Subcutaneous abdominal adipose tissue (tissue), 5 donors: ENCODE data around the gene FAM124A.

Experiments used
- H3K27ac ChIP-seq: one replicate; pipeline ENCODE4 v1.7.0; 2013; ENCODE audit warnings: low read depth, mild to moderate bottlenecking, inconsistent platforms, low read length, moderate library complexity
- H3K27me3 ChIP-seq, 5 donors: one replicate each; pipeline ENCODE4 v1.7.0; 2013; ENCODE audit warnings: low read length in 5 of 5, inconsistent platforms in 1 of 5; ENCODE audit not compliant: control insufficient read depth in 5 of 5, insufficient read depth in 4 of 5
- H3K36me3 ChIP-seq, 5 donors: one replicate each; pipeline ENCODE4 v1.7.0; 2013; ENCODE audit warnings: low read length in 5 of 5; ENCODE audit not compliant: control insufficient read depth in 5 of 5, insufficient read depth in 5 of 5
- H3K4me1 ChIP-seq, 5 donors: one replicate each; pipeline ENCODE4 v1.7.0; 2013; ENCODE audit warnings: low read length in 5 of 5, mild to moderate bottlenecking in 3 of 5, moderate library complexity in 1 of 5; ENCODE audit not compliant: control insufficient read depth in 5 of 5, insufficient read depth in 5 of 5
- H3K4me3 ChIP-seq, 5 donors: one replicate each; pipeline ENCODE4 v1.7.0; 2013; ENCODE audit warnings: low read length in 5 of 5, low read depth in 1 of 5
- H3K9ac ChIP-seq, 5 donors: one replicate each; pipeline ENCODE4 v1.7.0; 2013; ENCODE audit warnings: low read length in 5 of 5, mild to moderate bottlenecking in 4 of 5, moderate library complexity in 3 of 5
- H3K9me3 ChIP-seq, 5 donors: one replicate each; pipeline ENCODE4 v1.7.0; 2013; ENCODE audit warnings: low read length in 5 of 5; ENCODE audit not compliant: control insufficient read depth in 5 of 5
- donor health status: healthy.
- donor health status: healthy.
- donor health status: healthy.
- donor health status: healthy.
- donor health status: healthy.

Gene FAM124A

GRCh38 chr13:51313619-51314018, 91.4 kb downstream of the FAM124A start:
- H3K27me3 ChIP-seq = no peaks in the 10 kb centered on the region
- no peaks in the 10 kb centered on the region for H3K36me3 ChIP-seq
- H3K4me1 ChIP-seq = peaks cover 3 to 12% (median 6%) of the 10 kb centered on the region in 5 donors

DNA sequence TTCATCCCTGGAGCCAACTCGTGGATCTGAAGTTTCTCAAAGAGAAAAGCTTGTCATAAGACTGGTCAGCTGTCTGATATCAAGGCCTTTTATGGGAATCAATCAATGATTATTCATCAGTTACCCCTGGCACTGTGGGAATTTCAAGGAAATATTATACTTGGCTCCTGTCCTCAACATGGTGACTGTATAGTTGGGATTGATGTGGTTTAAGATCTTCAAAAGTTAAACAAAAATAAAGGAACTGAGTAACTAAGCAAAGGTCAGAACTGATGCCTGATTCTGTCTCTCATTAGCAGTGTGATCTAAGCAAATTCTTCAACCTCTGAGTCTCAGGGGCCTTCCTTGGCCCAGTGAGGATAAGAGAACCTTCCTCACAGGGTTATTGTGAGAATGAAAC, 95.1 kb downstream of the FAM124A start:
- no peak overlapping the region for H3K27ac ChIP-seq
- H3K4me3 ChIP-seq = no peak overlapping the region
- no peak overlapping the region for H3K9ac ChIP-seq
- no peaks in the 10 kb centered on the region for H3K27me3 ChIP-seq
- H3K4me1 ChIP-seq = peaks cover 3 to 12% (median 6%) of the 10 kb centered on the region in 5 donors
- H3K9me3 ChIP-seq = no peaks in the 10 kb centered on the region
- H3K36me3 ChIP-seq = no peaks in the 10 kb centered on the region

More at GRCh38 chr13:51313619-51314018, 91.4 kb downstream of the FAM124A start:
- H3K9me3 ChIP-seq = no peaks in the 10 kb centered on the region
- H3K9ac ChIP-seq = no peak overlapping the region
- H3K27ac ChIP-seq = no peak overlapping the region
- no peak overlapping the region for H3K4me3 ChIP-seq

DNA sequence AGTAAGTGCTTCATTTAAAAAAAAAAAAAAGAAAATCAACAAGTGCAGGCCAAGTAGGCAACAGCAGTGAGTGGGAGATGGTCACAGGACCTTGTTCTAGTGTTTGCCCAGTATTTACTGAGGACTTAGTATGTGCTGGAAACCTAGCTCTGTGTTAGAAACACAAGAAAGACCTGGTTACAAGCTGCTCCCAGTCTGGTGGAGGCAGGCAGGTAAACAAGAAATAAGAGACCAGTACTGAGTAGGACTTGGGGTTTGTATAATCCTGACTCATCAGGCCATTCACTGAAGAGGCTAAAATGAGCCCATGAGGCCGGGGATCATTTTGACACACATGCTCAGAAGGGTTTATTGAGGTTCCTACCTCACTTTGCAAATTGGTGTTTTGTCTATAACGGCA, 95.8 kb downstream of the FAM124A start:
- Histone ChIP-seq H3K9ac (no peak overlapping the region), H3K9me3 (no peaks in the 10 kb centered on the region), H3K4me1 (peaks cover 3 to 12% (median 6%) of the 10 kb centered on the region in 5 donors), H3K27ac (no peak overlapping the region), H3K36me3 (no peaks in the 10 kb centered on the region), H3K27me3 (no peaks in the 10 kb centered on the region), H3K4me3 (no peak overlapping the region)

DNA sequence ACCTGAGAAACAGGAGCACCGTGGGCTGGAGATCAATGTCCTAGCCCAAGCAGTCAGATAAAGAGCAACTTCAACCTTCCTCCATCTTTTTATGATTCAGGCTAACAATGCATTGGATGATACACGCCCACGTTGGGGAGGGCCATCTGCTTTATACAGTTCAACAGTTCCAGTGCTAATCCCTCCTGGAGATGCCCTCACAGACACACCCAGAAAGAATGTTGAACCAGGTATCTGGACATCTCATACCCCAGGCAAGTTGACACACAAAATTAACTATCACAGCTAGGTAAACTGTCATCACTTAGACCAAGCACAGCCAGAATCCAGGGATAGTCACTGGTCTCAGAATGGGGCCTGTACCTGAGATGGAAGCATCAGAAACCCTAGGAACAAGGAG, 96.7 kb downstream of the FAM124A start:
- Histone ChIP-seq H3K9ac (no peak overlapping the region), H3K27me3 (no peaks in the 10 kb centered on the region), H3K4me1 (peaks cover 3 to 12% (median 6%) of the 10 kb centered on the region in 5 donors), H3K4me3 (no peak overlapping the region), H3K9me3 (no peaks in the 10 kb centered on the region), H3K36me3 (no peaks in the 10 kb centered on the region), H3K27ac (no peak overlapping the region)

GRCh38 chr13:51321836-51322235, 99.6 kb downstream of the FAM124A start:
- Histone ChIP-seq H3K36me3 (no peaks in the 10 kb centered on the region), H3K4me3 (no peak overlapping the region), H3K4me1 (peaks cover 0 to 5% (median 0%) of the 10 kb centered on the region in 5 donors), H3K9ac (no peak overlapping the region), H3K27me3 (no peaks in the 10 kb centered on the region), H3K9me3 (no peaks in the 10 kb centered on the region), H3K27ac (no peak overlapping the region)

GRCh38 chr13:51322826-51323225, 100.6 kb downstream of the FAM124A start:
- Histone ChIP-seq H3K27ac (no peak overlapping the region), H3K9me3 (no peaks in the 10 kb centered on the region), H3K9ac (no peak overlapping the region), H3K4me1 (peaks cover 0 to 5% (median 0%) of the 10 kb centered on the region in 5 donors), H3K27me3 (no peaks in the 10 kb centered on the region), H3K4me3 (no peak overlapping the region), H3K36me3 (no peaks in the 10 kb centered on the region)

DNA sequence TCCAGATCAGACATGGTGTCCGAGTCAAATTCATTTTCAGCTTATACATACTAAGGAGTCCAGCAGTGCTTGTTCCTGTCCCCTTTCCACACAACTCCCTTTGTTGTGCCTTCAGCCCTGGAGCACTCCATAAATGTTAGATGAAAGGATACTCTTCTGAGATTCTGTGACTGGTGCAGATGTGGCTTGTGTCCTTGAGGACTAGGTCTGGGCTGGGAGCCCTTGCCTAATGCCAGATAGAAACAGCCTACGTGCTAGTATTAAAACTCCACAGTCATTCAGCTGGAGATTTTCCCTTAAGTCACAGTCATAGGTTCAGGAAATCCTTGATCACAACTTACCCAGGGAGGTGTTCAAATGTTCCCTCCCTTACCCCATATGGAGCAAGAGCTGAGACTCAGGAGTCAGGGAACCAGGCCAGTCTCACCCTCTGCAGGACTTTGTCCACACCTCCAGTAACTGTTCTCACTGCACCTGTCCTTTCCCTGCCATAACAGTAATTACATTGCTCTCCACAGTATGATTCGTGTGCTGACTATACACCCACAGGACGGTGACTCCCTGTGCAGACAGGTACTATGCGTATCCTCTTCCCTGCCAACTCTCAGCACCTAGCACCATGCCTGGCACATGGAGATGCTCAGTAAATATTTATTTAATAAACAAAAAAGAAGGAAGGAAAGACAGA, 101.8 kb downstream of the FAM124A start:
- H3K27ac ChIP-seq = no peak overlapping the region
- no peak overlapping the region for H3K4me3 ChIP-seq
- H3K9me3 ChIP-seq = no peaks in the 10 kb centered on the region
- H3K27me3 ChIP-seq = no peaks in the 10 kb centered on the region
- no peak overlapping the region for H3K9ac ChIP-seq
- H3K4me1 ChIP-seq = peaks cover 0 to 5% (median 0%) of the 10 kb centered on the region in 5 donors
- no peaks in the 10 kb centered on the region for H3K36me3 ChIP-seq

- H3K4me1 ChIP-seq = peaks cover 0 to 5% (median 0%) of the 10 kb centered on the region in 5 donors
- H3K27me3 ChIP-seq = no peaks in the 10 kb centered on the region
- no peak overlapping the region for H3K27ac ChIP-seq
- no peaks in the 10 kb centered on the region for H3K9me3 ChIP-seq
- no peak overlapping the region for H3K4me3 ChIP-seq
- no peak overlapping the region for H3K9ac ChIP-seq
- no peaks in the 10 kb centered on the region for H3K36me3 ChIP-seq
These were observed 102.7 kb downstream of the FAM124A start for GRCh38 chr13:51324714-51325420.

- Histone ChIP-seq H3K27ac (no peak overlapping the region), H3K4me3 (no peak overlapping the region), H3K4me1 (peaks cover 0 to 5% (median 0%) of the 10 kb centered on the region in 5 donors), H3K36me3 (no peaks in the 10 kb centered on the region), H3K9ac (no peak overlapping the region), H3K27me3 (no peaks in the 10 kb centered on the region), H3K9me3 (no peaks in the 10 kb centered on the region)
These were observed 103.6 kb downstream of the FAM124A start for GRCh38 chr13:51325837-51326236.

- no peaks in the 10 kb centered on the region for H3K9me3 ChIP-seq
- H3K4me1 ChIP-seq = peaks cover 0 to 5% (median 0%) of the 10 kb centered on the region in 5 donors
- no peak overlapping the region for H3K9ac ChIP-seq
- no peak overlapping the region for H3K4me3 ChIP-seq
- H3K27ac ChIP-seq = no peak overlapping the region
- no peaks in the 10 kb centered on the region for H3K27me3 ChIP-seq
- H3K36me3 ChIP-seq = no peaks in the 10 kb centered on the region
These were observed 104.6 kb downstream of the FAM124A start for GRCh38 chr13:51326777-51327176.
